ENCODE data around the gene SYT15B.
A peak's percentile ranks its signal among the peaks of the same experiment; 100 is the strongest.
"Not testable (repeated sequence)": the region's sequence is repeated elsewhere in the genome, so short reads cannot be mapped to it uniquely, and the experiment has no call there.

The SYT15B gene

DNA sequence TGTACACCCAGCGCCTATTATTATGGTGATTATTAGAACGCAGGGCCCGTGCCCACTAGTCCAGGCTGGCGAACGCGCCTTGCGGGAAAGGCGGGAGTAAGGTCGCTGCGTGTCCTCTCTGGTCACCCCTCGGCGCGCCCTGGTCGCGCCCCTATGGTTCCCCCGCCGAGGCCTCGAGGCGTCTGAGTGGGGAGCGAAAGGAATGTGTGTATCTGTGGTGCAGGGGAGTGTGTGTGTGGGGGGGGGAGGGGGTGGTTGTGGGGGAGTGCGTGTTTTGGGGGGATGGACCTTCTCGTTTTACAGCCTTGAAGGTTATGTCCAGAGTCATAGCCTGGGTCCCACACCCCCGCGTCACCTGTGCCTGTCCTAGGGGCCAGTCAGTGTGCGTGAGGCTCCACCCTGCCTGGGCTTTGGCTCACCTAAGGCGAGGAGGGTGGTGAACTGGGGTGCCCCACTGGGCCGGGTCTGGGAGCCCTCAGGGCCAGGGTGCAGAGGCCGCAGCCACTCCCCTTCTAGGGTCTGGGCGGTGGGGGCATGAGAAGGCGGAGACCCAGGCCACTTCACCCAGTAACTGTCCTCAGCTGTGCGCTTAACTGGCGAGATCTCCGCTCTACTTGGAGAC lies at the start of gene SYT15B:
SYT15B (minus strand) TSS at position 39 of the 622 bp plus-strand sequence. CDS start 952 bp downstream, outside the sequence.
- not testable (repeated sequence) for DNase-seq (ENCODE audit: low read depth)

DNA sequence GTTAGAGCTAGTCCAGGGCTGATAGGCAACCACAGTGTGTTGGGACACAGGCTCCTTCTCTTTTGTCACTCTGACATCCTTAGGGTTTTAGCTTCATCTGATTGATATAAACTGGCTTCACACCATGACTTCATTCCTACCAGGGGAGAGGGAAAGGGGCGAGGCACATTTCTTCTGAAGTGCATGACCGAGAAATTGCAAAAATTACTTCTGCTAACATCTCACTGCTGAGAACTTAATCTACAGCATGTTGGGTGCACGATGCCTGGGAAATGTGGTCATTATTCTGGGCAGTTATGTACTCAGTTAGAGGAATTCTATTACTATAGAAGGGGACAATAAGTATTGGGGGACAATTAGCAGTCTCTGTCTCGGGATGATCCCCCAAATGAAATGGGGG lies 16.2 kb upstream of the SYT15B start:
- not testable (repeated sequence) for DNase-seq (ENCODE audit: low read depth)

DNA sequence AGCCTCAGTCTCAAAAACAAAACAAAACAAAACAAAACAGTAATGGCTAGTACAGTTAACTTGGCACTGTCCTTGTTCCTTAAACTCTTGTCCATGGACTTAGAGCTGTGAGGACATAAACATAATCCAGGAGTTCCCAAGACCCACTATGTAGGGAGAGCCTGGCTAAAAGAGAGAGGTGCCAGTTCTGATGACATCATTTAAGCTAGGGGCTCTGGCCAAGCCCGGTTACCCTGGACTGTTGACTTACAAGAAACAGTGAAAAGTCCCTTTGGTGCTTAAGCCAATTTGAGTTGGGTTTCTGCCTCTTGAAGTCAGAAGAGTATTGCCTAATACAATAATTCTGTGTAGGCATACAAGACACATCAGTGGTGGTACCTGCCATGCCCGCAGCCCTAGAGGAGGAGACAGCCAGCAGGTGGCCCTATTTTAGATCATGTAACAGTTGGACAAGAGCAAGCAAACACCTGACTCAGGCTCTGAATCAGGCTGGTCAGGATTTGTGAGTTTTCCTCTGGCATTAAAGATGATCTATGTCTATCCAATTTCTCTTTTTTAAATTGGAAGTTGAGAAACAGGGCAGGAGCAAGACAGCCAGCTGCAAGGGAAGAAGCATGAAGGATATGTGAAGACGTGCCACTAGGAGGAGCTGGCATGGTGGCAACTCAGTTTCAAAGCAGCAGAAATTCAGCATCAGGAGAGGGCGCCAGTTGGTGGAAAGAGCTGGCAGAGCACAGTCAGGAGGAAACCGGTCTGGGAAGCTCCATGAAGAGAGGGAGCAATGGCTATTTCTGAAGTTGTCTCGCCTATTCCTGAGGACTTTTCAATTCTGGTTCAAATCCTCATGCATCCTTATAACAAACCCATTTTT lies 12.2 kb upstream of the SYT15B start:
- DNase-seq (ENCODE audit: low read depth), result not testable (repeated sequence)

DNA sequence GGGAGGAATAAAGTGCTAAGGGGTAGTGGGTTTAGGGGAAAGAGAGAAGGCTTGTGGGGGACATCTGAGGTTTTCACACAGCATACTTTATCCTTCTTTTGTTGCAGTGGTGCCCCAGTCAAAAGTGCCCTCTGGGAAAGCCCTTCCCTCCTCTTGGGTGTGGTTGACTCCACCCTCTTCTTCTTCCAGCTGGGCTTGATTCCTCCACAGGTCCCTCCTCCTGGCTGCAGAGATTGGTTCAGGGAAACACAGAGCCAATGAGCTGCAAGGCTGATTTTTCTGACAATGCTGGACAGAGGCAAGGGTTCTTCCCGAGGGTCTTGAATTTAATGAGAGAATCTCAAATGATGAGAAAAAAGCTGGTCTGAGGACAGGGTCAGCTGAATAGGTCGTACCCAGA lies 7.4 kb upstream of the SYT15B start:
- DNase-seq (ENCODE audit: low read depth), result not testable (repeated sequence)

DNA sequence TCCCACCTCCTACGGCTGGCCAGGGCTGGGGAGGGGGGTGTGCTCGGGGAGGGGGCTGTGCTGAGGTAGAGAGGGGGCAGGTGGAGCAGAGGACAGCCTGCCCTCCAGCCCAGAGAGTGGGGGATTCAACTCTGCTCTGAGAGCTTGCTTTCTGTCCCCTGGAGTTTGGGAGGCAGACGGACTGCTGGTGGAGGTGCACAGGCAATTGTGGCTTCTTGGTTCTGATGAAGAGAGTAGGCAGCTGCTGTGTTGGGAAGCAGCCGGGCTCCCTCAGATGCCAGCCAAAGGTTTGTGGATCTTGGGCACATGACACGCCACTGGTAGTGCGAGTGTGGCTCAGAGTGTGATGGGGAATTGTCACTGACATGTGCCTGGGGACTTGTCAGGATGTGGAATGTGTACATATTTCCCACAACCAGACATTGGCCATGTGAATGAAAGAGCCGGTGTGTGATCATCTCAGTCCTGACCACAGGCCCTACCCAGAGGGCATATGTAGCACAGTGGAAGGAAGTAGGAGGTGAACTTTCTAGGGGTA lies 5.3 kb upstream of the SYT15B start:
- DNase-seq (ENCODE audit: low read depth), result not testable (repeated sequence)

DNA sequence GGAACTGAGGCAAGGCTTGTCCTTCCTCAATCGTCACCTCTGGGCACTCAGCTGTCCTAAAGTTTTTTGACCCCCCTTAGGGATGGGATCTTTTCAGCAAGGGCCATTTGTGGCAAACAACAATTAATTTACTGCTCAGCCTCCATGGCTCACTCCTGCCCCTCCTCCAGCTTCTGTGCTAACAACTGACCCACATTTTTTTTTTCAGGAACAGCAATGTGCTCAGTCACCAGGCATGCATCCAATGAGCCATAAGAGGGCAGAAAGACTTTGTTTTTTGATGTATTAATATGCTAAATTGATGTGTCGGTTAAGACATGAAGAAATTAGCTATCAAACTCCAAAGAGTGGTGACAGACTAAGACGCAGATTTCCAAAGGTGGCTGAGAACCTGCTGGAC lies 4.7 kb upstream of the SYT15B start:
- DNase-seq (ENCODE audit: low read depth), result not testable (repeated sequence)

DNA sequence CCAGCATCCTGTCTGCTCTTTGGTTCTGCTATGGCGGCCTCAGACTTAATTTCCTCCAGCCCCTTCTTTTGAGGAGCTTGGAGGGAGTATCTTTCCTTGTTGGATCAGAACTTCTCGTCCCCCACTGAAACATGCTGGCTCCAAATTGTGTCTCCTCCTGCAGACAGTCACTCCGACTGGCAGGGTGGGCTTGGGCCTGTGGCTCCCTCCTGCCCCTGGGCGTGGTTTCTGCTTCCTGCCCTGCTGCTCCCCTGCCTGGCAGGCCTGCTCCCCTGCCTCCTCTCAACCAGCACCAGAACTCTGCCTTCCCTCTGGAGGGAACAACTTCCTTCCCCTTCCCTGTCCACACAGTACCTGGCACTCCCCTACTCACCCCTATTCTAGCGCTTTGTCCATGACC lies 3.8 kb upstream of the SYT15B start:
- not testable (repeated sequence) for DNase-seq (ENCODE audit: low read depth)

DNA sequence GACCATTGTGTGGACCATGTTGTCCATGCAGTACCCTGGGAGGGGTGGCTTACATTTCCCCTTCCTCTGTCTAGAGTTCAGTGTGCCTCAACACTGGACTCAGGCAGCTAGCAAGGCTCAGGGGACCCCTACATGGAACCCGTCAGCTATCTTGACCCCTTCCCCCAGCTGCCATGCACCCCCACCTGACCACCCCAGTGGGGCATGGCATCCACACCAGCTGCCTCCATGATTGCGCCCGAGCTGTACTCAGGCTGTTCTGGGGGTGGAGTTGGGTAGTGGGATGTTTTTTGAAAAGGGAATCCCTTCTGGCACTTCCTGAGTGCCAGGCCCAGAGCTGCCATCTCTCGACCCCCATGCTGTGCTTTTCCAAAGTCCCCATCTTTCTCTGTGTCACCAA lies 1.8 kb upstream of the SYT15B start:
- not testable (repeated sequence) for DNase-seq (ENCODE audit: low read depth)

DNA sequence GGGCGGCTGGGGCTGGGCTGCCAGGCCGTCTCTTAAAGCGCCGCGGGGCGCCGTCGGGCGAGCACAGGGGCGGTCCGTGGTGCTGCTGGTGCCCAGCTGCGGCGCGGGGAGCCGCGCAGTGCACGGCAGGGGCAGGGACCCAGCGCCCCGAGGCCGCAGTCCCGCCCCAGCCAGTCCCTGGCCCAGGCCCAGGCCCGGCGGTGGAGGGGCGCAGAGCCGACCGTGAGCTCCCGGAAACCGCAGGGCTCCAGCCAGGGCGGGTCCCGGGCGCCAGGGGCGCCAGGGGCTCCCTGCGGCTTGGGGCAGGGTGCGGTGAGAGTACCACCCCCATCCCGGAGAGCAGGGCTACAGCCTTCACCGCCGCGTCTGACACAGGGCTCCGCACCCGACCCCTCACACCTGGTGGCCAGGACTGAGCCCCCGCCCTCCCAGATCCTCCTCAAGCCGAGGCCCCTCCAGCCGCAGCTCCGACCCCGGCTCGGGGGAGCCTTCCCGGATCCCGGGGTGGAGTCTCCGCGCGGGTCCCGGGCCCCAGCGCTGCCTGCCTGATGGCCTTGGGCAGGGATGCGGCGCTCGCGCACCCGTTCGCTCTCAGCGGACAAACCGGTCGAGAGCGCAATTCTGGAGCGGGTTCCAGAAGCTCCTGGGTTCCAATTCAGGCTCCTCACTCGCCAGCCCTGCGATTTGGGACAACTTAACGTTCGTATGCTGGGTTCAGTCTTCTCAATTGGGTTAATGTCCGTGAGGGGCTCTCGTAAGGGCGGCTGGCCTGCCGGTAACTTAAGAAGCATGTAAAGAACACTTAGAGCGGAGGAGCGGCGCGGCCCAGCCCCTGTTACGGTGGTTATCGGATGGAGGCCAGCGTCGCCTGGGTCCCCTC lies 478 bp downstream of the SYT15B start:
- not testable (repeated sequence) for DNase-seq (ENCODE audit: low read depth)

DNA sequence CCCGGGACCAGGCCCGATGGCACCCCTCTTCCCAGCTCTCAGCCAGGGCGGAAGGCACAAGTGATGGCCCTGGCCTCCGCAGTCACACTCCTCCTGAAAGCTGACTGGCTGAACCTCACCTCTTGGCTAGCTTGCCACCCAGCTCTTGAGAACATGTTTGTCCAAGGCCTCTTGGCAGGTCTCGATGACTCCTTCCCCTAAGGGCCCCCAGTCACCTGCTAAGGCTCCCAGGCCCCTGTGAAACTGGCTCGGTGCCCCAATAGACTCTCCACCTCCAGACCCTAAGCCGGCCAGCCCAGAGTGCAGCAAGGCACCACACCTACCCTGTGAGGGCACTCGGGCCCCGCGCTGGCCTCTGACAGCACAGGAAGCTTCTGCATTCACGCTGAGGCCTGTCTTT lies 4.5 kb downstream of the SYT15B start:
- DNase-seq (ENCODE audit: low read depth), result not testable (repeated sequence)

DNA sequence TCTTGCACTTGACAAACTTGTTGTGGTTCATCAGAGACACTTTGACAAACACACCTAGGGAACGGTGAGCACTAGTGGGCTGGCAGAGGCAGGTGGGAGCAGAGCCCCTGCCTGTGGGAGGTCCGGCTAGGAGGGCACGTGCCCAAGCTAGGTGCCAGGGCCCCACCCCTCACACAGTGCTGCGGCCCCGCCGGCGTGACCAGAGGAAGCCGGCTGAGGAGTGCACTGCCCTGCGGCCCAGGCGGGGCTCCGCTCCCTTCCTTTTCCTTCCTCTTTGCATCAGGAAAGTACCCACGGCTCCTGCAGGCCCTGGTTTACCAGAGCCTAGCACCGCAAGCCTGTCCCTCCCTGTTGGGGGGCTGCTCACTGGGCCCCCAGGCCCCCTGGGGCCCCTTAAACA lies 7.2 kb downstream of the SYT15B start:
- not testable (repeated sequence) for DNase-seq (ENCODE audit: low read depth)

DNA sequence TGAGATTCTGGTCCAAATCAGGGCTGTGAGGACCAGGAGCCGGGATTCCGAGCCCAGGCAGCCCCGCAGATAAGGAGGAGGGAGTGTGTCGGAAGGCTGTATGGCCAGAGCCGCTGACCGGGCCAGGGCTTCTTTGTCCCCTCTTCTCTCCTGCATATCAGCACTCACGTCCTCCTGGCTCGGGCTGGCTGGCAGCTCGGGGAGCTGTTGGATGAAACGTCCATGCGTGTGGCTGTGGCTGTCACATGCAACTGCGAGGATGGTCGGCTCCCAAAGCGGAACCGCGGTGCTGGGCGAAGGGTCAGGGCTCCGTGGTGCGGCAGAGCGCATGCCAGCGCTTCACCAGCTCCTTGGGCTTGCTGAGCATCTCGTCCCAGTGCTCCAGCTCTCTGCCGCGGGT lies 9.5 kb downstream of the SYT15B start:
- DNase-seq (ENCODE audit: low read depth), result not testable (repeated sequence)

DNA sequence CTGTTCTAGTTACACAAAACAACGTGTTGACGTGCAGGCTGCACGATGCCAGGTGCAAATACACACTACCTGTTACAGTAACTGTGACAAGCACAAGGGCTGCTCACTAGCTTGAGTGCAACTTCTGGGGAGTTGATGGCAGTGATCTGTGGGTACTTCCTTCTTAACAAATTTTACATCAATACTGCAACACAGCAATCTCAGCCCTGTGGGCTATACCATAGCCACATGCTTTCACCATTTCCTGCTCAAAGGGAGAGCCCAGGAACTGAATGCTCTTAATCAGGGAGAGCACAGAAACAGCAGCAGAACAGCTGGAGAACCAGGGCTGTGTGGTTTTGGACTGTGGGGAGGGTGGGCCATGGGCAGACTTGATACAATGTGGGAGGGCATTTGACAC lies 10.2 kb downstream of the SYT15B start:
- not testable (repeated sequence) for DNase-seq (ENCODE audit: low read depth)

DNA sequence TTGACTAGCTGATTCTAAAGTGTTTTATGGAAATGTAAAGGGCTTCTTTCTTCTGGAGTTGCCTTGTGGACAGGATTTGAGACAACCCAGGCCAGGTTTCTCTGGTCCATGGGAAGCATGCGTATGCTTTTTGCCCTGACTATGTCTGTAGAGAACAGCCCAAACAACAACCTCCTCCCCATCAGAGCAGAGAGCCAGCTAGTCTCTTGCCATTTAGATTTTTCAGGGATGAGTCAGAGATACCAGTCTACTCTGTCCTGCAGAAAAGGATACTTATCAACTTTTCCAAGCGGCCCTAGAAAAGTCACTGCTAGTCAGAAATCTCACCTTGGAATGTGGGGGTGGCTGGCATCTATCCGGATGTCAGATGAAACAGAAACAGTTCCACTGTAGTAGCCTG lies 11.6 kb downstream of the SYT15B start:
- not testable (repeated sequence) for DNase-seq (ENCODE audit: low read depth)

DNA sequence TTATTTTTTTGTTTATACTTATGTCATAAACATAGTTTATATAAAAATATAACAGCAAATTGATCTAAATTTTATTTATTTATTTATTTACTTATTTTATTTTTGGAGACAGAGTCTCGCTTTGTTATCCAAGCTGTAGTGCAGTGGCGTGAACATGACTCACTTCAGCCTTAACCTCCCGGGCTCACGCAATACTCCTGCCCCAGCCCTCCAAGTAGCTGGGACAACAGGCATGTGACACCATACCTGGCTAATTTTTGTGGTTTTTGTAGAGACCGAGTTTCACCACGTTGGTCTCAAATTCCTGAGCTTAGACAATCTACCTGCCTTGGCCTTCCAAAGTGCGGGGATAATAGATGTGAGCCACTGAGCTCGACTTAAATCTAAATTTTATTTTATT lies 13.0 kb downstream of the SYT15B start:
- DNase-seq (ENCODE audit: low read depth), result not testable (repeated sequence)

DNA sequence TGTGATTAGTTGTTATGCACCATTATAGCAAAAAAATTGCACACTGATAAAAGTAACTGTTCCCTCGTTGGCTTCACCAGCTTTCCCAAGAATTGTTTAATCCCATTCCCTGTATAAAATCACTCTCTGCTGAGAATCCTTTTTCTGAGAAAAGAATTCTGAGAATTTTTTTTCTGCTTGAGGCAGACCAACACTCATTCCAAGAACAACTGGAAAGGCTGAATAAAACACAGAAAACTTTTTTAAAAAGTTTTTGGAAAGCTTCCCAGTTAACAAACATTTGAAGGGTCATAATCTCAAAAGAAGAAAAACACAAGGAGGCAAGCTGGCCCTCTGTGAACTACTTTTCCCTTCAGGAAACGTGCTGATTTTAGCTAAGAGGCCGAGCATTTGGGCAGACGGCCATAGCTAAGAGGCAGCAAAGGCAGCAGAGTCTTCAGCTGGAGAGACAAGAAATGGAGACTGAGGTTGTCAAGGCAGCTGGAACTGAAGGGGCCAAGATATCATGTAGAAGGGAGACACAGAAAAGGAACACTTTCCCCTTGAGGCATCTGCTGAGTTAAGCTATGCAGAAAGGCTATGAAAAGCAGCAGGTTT lies 16.5 kb downstream of the SYT15B start:
- not testable (repeated sequence) for DNase-seq (ENCODE audit: low read depth)

DNA sequence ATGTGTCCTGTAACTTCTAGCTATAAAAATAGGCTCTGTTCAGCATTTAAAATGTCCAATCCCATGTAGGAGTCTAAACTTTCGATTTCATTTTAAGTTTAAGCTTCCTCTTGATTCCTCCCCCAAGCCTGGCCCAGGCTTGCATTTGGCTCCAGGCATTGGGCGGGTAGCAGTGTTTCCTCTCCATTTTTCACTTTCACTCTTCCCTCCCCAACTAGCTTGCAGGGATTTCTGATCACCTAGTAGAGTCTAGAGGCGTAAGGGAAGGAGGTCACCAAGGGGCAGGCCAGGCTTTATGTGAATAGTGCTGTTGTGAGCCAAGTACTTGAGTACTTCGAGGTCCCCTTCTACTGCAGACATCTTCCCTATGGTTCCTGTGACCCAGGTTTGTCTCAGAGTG lies 18.5 kb downstream of the SYT15B start:
- DNase-seq (ENCODE audit: low read depth), result not testable (repeated sequence)

DNA sequence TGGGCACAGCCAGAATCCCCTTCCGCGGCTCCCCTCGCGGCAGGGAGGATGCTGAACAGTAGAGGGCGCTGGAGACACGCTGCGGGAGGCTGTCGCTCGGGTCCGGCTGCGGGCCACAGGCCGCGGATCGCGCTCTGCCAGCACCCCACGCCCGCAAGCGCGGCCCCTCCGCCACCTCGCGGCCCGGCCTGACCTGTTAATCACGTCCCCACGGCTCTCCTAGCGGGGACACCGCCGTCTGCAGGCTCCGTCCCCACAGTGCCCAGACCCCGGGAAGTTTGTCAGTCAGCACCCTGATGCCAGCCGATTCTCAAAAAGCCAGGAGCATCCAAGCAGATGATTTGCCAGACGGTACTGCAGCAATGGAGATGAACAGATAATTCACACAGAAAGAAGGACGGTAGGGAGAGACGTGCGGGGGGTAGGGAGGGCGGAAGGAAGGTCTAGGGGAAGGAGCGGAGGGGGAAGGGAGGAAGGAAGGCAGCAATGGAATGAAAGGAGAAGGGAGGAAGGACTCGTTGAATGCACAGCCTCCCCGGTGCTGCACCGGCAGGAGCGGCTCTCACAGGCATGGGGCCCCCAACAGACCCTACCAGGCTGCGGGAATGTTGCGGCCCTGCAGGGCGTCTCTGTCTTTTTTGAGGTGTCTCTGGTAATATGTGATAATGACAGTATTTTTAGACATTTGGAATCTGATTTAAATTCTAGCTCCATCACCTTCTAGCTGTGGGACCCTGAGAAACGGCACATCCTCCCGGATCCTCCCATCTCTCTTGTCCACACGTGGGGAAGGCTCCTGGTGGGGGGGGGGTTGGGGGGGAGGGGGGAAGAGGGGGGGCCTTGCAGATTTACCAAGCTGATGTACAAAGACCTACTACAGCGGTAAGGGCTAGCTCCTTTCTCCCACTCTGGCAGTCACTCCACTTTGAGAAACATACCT lies 19.5 kb downstream of the SYT15B start:
- DNase-seq (ENCODE audit: low read depth), result peak; percentile 19

DNA sequence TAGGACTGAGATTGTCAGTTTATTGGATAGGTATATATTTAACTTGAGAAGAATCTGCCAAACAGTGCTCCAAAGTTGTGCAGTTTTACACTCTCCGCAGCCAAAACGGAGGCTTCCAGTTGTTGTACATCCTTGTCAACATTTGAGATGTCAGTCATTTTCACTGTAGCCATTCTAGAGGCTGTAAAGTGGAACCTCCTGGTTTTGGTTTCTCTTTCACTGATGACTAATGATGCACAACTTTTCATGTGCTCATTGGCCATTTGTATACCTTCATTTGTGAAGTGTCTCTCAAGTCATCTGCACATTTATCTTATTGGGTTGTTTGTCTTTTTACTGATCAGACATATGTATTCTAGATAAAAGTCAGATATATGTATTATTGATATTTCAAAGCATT lies 22.5 kb downstream of the SYT15B start:
- DNase-seq (ENCODE audit: low read depth), result not testable (repeated sequence)

DNA sequence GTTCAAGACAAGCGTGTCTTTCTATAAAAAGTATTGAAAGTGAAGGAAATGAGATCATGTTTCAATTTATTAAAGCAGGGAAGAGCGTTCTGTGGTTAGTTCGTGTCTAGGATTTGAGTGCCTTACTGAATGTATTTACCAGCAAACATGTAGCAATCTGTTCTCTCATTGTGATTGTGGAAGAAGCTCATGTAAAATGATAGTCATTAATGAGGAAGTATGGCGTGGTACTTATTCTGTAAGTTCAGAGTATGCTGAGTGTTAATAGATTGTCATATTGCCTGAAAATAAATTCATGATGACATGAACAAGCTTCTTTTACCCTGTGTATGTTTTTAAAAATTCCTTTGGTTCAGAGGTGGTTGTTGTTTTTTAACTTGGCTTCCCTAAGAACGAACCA lies 32.5 kb downstream of the SYT15B start:
- not testable (repeated sequence) for DNase-seq (ENCODE audit: low read depth)
